Thoracic aorta (tissue), 2 donors: ENCODE measurements around the gene TRPM2. TPM values are rescaled to one million over a fixed set of nuclear protein-coding genes. Genes with fewer than 3 reads are reported as not detected.
"Not testable (repeated sequence)": the region's sequence is repeated elsewhere in the genome, so short reads cannot be mapped to it uniquely, and the experiment has no call there.

Experiments used
- ATAC-seq: fragments of 150-250 bp; one replicate; pipeline ENCODE4 v1.8.0; 2017; ENCODE audit warnings: low read depth; ENCODE audit not compliant: insufficient number of reproducible peaks, low FRiP score
- DNase-seq: peaks from one replicate; pipeline ENCODE4 v3.0.0-alpha.2; 2020; ENCODE audit warnings: low spot score
- H3K27ac ChIP-seq, 2 donors: fragments of 200-600 bp; sonication (generic); 1 replicate in 1 of 2; 2 replicates in 1 of 2; pipeline ENCODE4 v1.5.1; 2016; ENCODE audit warnings: mild to moderate bottlenecking in 2 of 2, moderate library complexity in 2 of 2
- H3K27me3 ChIP-seq: fragments of 200-600 bp; sonication (generic); replicated peaks from 2 replicates; pipeline ENCODE4 v1.6.0; 2016; ENCODE audit warnings: mild to moderate bottlenecking; ENCODE audit not compliant: insufficient read depth
- H3K36me3 ChIP-seq: fragments of 200-600 bp; sonication (generic); one replicate; pipeline ENCODE4 v1.5.1; 2016
- H3K4me1 ChIP-seq, 2 donors: fragments of 200-600 bp; sonication (generic); 1 replicate in 1 of 2; 2 replicates in 1 of 2; pipeline versions ENCODE4 v1.5.1 to v1.6.0; 2016; ENCODE audit warnings: low read depth in 2 of 2, mild to moderate bottlenecking in 1 of 2; ENCODE audit not compliant: control insufficient read depth in 1 of 2
- H3K4me3 ChIP-seq: fragments of 200-600 bp; sonication (generic); 2 replicates; pipeline ENCODE4 v1.5.1; 2016; ENCODE audit warnings: mild to moderate bottlenecking
- H3K9me3 ChIP-seq: fragments of 200-600 bp; sonication (generic); 2 replicates; pipeline ENCODE4 v1.5.1; 2016
- total RNA-seq, 2 donors: library from RNA; depleted of rRNA; stranded (reverse); fragments of >200 nt; gene quantifications; one replicate each; pipeline versions ENCODE4 v1.1.0 to v1.2.3, GENCODE V29; 2016
- TF ChIP-seq, protein P1 (sequence below): fragments of 200-600 bp; sonication (generic); IDR thresholded peaks from one replicate; pipeline ENCODE4 v1.5.1; 2019; ENCODE audit warnings: antibody characterized with exemption

TRPM2 gene
- total RNA-seq, 2 donors from 2014 or later: 10.4 to 12.9 TPM

DNA sequence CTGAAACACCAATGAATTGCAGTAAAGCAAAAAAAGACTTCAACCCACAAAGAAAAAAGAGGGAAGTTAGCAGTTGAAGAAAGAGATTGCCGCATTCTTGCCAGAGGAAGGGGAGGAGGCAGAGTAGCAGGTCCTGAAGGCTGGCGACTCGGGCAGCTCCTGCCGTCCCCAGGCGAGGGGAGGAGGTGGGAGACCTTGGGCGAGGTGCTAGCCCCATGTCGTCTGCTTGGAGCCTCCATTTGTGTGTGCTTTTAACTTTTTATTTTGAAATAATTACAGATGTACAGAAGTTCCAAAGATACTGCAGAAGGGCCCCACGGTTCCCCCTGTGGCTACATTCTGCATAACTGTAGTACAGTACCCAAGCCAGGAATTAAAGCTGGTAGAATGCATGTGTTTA is 6.7 kb downstream of the TRPM2 start:
- Histone ChIP-seq H3K4me1 (no peaks in the 10 kb centered on the region), H3K4me3 (no peak overlapping the region), H3K9me3 (no peaks in the 10 kb centered on the region), H3K27ac (no peak overlapping the region), H3K27me3 (no peaks in the 10 kb centered on the region), H3K36me3 (no peaks in the 10 kb centered on the region)
- TF ChIP-seq, protein P1, sequence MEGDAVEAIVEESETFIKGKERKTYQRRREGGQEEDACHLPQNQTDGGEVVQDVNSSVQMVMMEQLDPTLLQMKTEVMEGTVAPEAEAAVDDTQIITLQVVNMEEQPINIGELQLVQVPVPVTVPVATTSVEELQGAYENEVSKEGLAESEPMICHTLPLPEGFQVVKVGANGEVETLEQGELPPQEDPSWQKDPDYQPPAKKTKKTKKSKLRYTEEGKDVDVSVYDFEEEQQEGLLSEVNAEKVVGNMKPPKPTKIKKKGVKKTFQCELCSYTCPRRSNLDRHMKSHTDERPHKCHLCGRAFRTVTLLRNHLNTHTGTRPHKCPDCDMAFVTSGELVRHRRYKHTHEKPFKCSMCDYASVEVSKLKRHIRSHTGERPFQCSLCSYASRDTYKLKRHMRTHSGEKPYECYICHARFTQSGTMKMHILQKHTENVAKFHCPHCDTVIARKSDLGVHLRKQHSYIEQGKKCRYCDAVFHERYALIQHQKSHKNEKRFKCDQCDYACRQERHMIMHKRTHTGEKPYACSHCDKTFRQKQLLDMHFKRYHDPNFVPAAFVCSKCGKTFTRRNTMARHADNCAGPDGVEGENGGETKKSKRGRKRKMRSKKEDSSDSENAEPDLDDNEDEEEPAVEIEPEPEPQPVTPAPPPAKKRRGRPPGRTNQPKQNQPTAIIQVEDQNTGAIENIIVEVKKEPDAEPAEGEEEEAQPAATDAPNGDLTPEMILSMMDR: no peak
- DNase-seq: no peak
- ATAC-seq: no peak

DNA sequence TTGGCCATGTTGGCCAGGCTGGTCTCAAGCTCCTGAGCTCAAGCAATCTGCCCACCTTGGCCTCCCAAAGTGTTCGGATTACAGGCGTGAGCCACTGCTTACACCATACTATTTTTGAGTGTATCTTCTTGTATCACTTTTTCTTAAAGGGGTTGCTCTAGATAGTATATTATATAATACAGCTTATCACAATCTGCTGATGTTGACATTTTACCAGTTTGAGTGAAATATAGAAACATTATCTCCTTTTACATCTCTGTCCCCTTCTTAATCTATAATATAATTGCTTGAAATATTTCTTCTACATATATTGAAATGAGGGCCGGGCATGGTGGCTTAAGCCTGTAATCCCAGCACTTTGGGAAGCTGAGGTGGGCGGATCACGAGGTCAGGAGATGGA is 8.5 kb downstream of the TRPM2 start:
- H3K27ac ChIP-seq, H3K4me3 ChIP-seq, H3K27me3 ChIP-seq, DNase-seq, H3K4me1 ChIP-seq, H3K9me3 ChIP-seq, ATAC-seq, H3K36me3 ChIP-seq: not testable (repeated sequence)

DNA sequence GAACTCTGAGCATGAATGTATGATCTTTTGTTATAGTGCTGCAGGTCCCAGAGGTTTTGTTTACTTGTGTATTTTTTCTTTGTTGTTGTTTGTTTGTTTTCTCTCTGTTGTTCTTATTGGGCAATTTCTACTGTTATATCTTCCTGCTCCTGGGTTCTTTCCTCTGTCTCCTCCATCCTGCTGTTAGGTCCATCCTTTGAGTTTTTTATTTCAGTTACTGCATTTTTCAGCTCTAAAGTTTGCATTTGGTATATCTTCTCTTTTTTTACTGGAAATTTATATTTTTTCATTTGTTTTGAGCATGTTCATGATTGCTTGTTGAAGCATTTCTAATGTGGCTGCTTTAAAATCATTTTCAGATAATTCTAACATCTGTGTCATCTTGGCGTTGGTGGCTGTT is 9.9 kb downstream of the TRPM2 start:
- H3K4me3 ChIP-seq: no peak overlapping the region
- ATAC-seq (no peak), DNase-seq (no peak)
- TF ChIP-seq, protein P1: no peak
- H3K9me3 ChIP-seq: no peaks in the 10 kb centered on the region
- H3K27ac ChIP-seq: no peak overlapping the region
- no peaks in the 10 kb centered on the region for H3K4me1 ChIP-seq
- no peaks in the 10 kb centered on the region for H3K36me3 ChIP-seq
- H3K27me3 ChIP-seq: no peaks in the 10 kb centered on the region

DNA sequence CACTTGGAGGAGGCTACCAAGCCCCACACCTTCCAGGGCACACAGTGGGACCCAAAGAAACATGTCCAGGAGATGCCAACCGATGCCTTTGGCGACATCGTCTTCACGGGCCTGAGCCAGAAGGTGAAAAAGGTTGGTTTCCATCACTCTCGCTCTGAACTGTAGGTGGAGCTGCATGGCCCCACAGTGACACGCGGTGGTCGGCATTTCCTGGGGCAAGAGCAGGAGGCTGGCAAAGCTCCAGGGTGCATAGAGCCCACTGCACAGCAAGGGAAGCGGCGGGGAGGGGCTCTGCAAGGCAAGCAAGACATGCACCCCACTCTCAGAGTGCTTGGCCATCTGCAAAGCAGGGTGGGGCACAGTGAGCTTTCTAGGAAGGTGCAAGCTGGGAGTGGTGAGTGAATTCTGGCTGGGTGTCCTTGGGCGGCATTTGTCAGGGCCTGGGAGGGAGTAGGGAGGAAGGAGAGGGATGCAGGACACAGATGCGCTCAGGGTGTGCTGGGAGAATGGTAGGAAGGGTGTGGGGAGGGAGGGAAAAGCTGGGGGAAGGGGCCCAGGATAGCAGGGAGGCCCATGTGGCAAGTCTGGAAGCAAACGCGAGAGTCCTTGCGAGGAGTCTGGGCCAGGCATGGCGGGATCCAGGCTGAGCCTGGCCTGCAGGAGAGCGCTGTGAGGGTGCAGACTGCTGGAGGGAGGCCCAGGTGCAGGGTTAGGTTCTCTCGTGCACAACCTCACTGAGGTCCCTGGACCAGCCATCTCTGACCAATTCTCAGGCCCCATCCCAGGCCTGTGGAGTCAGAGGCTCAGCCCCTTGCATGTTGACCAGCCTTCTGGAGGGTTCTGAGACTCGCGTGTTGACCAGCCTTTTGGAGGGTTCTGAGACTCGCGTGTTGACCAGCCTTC is 11.0 kb downstream of the TRPM2 start:
- TF ChIP-seq, protein P1: no peak
- no peak for DNase-seq
- Histone ChIP-seq H3K4me3 (no peak overlapping the region), H3K27me3 (no peaks in the 10 kb centered on the region), H3K9me3 (no peaks in the 10 kb centered on the region), H3K36me3 (no peaks in the 10 kb centered on the region), H3K27ac (no peak overlapping the region), H3K4me1 (no peaks in the 10 kb centered on the region)
- ATAC-seq: no peak

DNA sequence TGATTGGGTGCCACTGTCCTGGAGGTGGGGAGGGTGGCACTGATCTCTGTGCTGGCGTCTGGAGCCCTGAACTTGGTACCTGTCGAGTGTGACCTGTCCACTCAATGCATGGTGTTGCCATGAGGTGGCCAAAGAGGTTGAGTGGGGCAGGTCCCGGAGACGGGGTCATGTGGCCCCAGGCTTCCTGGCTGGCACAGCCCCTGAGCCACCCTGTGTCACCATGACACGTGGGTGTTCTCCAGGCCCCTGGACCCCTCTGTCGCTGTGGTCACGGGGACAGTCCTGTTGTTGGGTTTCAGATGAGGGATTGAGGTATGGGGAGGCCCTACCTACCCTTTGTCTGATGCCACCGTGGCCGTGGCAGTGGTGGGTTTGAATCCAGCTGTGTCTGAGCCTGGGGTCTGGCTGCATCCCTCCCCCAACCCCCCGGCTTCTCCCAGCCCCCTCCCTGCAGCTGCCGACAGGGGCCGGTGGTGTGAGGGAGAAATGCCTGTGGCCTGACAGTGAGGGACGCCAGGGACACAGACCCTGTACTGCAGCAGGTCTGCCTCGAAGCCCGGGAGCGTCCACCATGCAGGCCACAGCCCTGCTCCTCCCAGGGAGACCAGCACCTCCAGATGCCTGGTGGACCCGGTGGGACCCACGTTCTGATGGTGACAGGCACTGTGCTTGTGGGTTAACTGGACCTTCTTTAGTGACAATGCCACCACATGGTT is 12.0 kb downstream of the TRPM2 start:
- no peak overlapping the region for H3K4me3 ChIP-seq
- TF ChIP-seq, protein P1: no peak
- no peak for ATAC-seq
- H3K36me3 ChIP-seq: no peaks in the 10 kb centered on the region
- no peaks in the 10 kb centered on the region for H3K27me3 ChIP-seq
- no peak for DNase-seq
- H3K4me1 ChIP-seq: peaks cover 0 to 5% of the 10 kb centered on the region in 2 donors
- H3K9me3 ChIP-seq: no peaks in the 10 kb centered on the region
- no peak overlapping the region for H3K27ac ChIP-seq
